Measurements from ENCODE around the gene TTC16.

DNA sequence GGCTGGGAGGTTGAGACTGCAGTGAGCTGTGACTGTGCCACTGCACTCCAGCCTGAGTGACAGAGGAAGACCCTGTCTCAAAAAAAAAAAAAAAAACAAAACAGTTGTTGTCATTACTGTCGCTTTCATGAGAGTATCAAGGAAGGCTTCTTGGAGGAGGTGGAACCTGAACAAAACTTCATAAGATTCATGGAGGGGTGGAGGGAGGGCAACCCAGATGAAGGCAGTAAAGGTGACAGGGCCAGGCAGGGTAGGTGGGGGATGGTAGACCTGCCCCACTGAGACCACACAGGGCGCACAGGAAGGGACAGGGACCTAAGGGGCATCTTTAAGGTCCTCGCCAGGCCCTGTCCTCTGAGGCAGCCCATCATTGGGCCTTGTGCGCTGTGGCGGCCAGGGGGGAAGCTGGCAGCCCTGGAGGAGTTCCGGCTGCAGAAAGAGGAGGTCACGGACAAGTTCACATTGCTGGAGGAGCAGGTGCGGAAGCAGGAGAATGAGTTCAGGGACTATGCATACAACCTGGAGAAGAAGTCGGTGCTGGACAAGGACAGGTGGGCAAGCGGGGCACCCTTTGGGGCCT is 5.6 kb upstream of the TTC16 start:
- TF ChIP-seq, protein P1, sequence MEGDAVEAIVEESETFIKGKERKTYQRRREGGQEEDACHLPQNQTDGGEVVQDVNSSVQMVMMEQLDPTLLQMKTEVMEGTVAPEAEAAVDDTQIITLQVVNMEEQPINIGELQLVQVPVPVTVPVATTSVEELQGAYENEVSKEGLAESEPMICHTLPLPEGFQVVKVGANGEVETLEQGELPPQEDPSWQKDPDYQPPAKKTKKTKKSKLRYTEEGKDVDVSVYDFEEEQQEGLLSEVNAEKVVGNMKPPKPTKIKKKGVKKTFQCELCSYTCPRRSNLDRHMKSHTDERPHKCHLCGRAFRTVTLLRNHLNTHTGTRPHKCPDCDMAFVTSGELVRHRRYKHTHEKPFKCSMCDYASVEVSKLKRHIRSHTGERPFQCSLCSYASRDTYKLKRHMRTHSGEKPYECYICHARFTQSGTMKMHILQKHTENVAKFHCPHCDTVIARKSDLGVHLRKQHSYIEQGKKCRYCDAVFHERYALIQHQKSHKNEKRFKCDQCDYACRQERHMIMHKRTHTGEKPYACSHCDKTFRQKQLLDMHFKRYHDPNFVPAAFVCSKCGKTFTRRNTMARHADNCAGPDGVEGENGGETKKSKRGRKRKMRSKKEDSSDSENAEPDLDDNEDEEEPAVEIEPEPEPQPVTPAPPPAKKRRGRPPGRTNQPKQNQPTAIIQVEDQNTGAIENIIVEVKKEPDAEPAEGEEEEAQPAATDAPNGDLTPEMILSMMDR (IDR thresholded peaks at IDR 0.05): no peak
- no peak for TF ChIP-seq POLR2A (IDR thresholded peaks at IDR 0.05)
